OCI-LY7 (cell line): ENCODE data around the gene CDK19. TPM values are rescaled to one million over a fixed set of nuclear protein-coding genes. Genes with fewer than 3 reads are reported as not detected.

ENCODE experiments used
- BruUV-seq: library from RNA; stranded (reverse); fragments of 400-500 nt; replicated peaks from 2 replicates; lab custom pipeline; 2021; lab: Mats Ljungman, UMichigan
- CTCF ChIA-PET: fragments of 300-600 bp; sonication (Branson Sonifier 250); formaldehyde crosslinking; loops from one replicate; lab custom pipeline; 2022; ENCODE audit warnings: antibody characterized with exemption; ENCODE audit not compliant: unreplicated experiment; lab: Charles Lee
- POLR2A ChIA-PET: fragments of 300-600 bp; sonication (Branson Sonifier 250); formaldehyde crosslinking; loops from one replicate; lab custom pipeline; 2022; ENCODE audit warnings: antibody characterized with exemption; lab: Charles Lee
- DNase-seq: peaks from one replicate; pipeline ENCODE4 v3.0.0-alpha.2; 2015; ENCODE audit warnings: low spot score
- H2AFZ ChIP-seq: fragments of 200-600 bp; sonication (generic), shearing (Covaris generic); 2 replicates; pipeline ENCODE4 v1.6.1; 2014; ENCODE audit warnings: mild to moderate bottlenecking, antibody characterized with exemption, low read length, moderate library complexity
- H3K27ac ChIP-seq: fragments of 200-600 bp; sonication (generic); 2 replicates; pipeline ENCODE4 v1.5.1; 2014; ENCODE audit warnings: mixed run types, low read depth, mild to moderate bottlenecking, moderate library complexity, low read length, inconsistent platforms; ENCODE audit not compliant: poor library complexity, severe bottlenecking
- H3K36me3 ChIP-seq: fragments of 200-600 bp; sonication (generic); 2 replicates; pipeline ENCODE4 v1.6.1; 2014; ENCODE audit warnings: mild to moderate bottlenecking, antibody characterized with exemption, low read length, moderate library complexity, mixed read lengths; ENCODE audit not compliant: insufficient read depth
- H3K4me1 ChIP-seq: fragments of 200-600 bp; sonication (generic); 2 replicates; pipeline ENCODE4 v1.5.1; 2014; ENCODE audit warnings: mild to moderate bottlenecking, low read length; ENCODE audit not compliant: insufficient read depth, poor library complexity, severe bottlenecking
- H3K4me2 ChIP-seq: fragments of 200-600 bp; sonication (generic); 2 replicates; pipeline ENCODE4 v1.6.1; 2014; ENCODE audit warnings: mild to moderate bottlenecking, low read length
- H3K4me3 ChIP-seq: fragments of 200-600 bp; sonication (generic); 2 replicates; pipeline ENCODE4 v1.5.1; 2014; ENCODE audit warnings: mild to moderate bottlenecking, low read depth, low read length; ENCODE audit not compliant: poor library complexity, severe bottlenecking
- H3K79me2 ChIP-seq: fragments of 200-600 bp; sonication (generic); 2 replicates; pipeline ENCODE4 v1.6.1; 2016; ENCODE audit warnings: low read depth, mild to moderate bottlenecking, low read length, moderate library complexity, mixed read lengths; ENCODE audit not compliant: insufficient read depth
- H3K9me2 ChIP-seq: fragments of 200-600 bp; sonication (generic); 2 replicates; pipeline ENCODE4 v1.6.1; 2016; ENCODE audit warnings: mild to moderate bottlenecking, low read length, mixed read lengths; ENCODE audit not compliant: insufficient read depth
- H3K9me3 ChIP-seq: fragments of 200-600 bp; sonication (generic); 2 replicates; pipeline ENCODE4 v1.6.1; 2014; ENCODE audit warnings: mild to moderate bottlenecking, mixed run types, low read length, mixed read lengths
- H4K20me1 ChIP-seq: fragments of 200-600 bp; sonication (generic); 2 replicates; pipeline ENCODE4 v1.6.1; 2014; ENCODE audit warnings: mild to moderate bottlenecking, antibody characterized with exemption, low read length, moderate library complexity, mixed read lengths; ENCODE audit not compliant: insufficient read depth
- EZH2phosphoT487 ChIP-seq: fragments of 200-600 bp; sonication (generic); IDR thresholded peaks from 2 replicates; pipeline ENCODE4 v1.6.1; 2018; ENCODE audit warnings: low read depth, borderline replicate concordance, mild to moderate bottlenecking, mixed run types, antibody characterized with exemption, low read length, moderate library complexity, mixed read lengths
- intact Hi-C: fragments of 100-400 bp; cut with micrococcal nuclease; formaldehyde crosslinking; loops from one replicate; pipeline ENCODE4 v1.10.0; 2022; ENCODE audit not compliant: unreplicated experiment
- total RNA-seq, 2 experiments: library from RNA; depleted of rRNA in 1 of 2; stranded (reverse); fragments of >200 nt in 1 of 2; shearing (Covaris generic) in 1 of 2; gene quantifications; 2 replicates each; pipeline ENCODE4 v1.2.3, GENCODE V29; 2014 to 2022
- TF ChIP-seq, protein P1 (sequence below): fragments of 200-600 bp; sonication (generic); conservative IDR thresholded peaks from 2 replicates; pipeline ENCODE4 v1.5.1; 2014; ENCODE audit warnings: mild to moderate bottlenecking, antibody characterized with exemption, low read length, moderate library complexity, mixed read lengths

Gene CDK19
- total RNA-seq, 2 experiments from 2014 or later: 15.4 to 35.6 TPM

DNA sequence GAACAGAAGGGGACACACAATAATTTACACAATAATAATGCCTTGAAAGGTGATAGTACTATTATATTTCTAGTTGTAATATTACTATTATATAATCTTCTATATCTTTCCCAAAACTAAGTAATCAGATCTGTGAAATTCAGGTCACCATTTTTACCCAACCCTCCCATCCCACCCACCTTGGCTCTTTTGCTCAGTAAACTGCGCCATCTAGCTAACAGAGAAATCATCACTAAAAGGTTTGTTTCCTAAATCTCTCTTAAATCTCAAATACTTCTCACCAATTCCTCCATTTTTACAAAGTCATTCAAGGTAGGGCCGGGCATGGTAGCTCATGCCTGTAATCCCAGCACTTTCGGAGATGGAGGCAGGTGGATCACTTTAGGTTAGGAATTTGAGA, 83.4 kb downstream of the CDK19 start:
- Histone ChIP-seq H3K4me3 (no peak overlapping the region), H3K27ac (no peak overlapping the region), H2AFZ (no peak overlapping the region), H3K4me1 (no peaks in the 10 kb centered on the region), H4K20me1 (no peaks in the 10 kb centered on the region), H3K9me3 (peaks cover 5% of the 10 kb centered on the region; the same call in 1 of the 2 replicates), H3K9me2 (no peaks in the 10 kb centered on the region), H3K79me2 (no peaks in the 10 kb centered on the region), H3K36me3 (peaks cover 9% of the 10 kb centered on the region), H3K4me2 (no peak overlapping the region)
- intact Hi-C loops: no loop called here
- no TSS peak for BruUV-seq
- DNase-seq: no peak
- POLR2A ChIA-PET: interaction anchor here (1.0 kb wide), 1 partner anchor 35 kb away, joined by 3 read pairs; no protein-coding TSS in a partner anchor
- TF ChIP-seq, protein P1, sequence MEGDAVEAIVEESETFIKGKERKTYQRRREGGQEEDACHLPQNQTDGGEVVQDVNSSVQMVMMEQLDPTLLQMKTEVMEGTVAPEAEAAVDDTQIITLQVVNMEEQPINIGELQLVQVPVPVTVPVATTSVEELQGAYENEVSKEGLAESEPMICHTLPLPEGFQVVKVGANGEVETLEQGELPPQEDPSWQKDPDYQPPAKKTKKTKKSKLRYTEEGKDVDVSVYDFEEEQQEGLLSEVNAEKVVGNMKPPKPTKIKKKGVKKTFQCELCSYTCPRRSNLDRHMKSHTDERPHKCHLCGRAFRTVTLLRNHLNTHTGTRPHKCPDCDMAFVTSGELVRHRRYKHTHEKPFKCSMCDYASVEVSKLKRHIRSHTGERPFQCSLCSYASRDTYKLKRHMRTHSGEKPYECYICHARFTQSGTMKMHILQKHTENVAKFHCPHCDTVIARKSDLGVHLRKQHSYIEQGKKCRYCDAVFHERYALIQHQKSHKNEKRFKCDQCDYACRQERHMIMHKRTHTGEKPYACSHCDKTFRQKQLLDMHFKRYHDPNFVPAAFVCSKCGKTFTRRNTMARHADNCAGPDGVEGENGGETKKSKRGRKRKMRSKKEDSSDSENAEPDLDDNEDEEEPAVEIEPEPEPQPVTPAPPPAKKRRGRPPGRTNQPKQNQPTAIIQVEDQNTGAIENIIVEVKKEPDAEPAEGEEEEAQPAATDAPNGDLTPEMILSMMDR: no peak
- no peak for TF ChIP-seq EZH2phosphoT487
- CTCF ChIA-PET: no interaction called here

DNA sequence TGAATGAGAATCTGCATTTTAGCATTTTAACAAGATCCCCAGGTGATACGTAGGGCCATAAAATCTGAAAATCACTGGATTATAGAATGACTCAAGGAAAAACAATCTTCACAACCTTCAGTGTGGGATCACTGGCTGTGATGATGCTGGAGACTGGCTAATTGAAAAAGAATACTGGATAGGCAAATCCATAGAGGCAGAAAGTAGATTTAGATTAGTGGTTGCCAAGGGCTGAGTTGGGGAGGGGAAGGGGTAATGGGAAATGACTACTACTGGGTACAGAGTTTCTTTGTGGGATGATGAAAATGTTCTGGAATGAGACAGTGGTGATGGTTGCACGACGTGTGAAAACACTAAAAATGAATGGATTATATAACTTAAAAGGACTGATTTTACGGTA, 84.1 kb downstream of the CDK19 start:
- POLR2A ChIA-PET: interaction anchor here (1.0 kb wide), 1 partner anchor 93 kb away, joined by 4 read pairs; no protein-coding TSS in a partner anchor
- peaks cover 9% of the 10 kb centered on the region for H3K36me3 ChIP-seq
- DNase-seq: no peak
- TF ChIP-seq EZH2phosphoT487: no peak
- TF ChIP-seq, protein P1: no peak
- intact Hi-C loops: no loop called here
- no peaks in the 10 kb centered on the region for H3K9me2 ChIP-seq
- CTCF ChIA-PET: no interaction called here
- no peaks in the 10 kb centered on the region for H3K79me2 ChIP-seq
- H3K9me3 ChIP-seq: peaks cover 5% of the 10 kb centered on the region; the same call in 1 of the 2 replicates
- no peak overlapping the region for H3K27ac ChIP-seq
- no peaks in the 10 kb centered on the region for H4K20me1 ChIP-seq
- H3K4me2 ChIP-seq: no peak overlapping the region
- BruUV-seq: no TSS peak
- H3K4me3 ChIP-seq: no peak overlapping the region
- H3K4me1 ChIP-seq: no peaks in the 10 kb centered on the region
- no peak overlapping the region for H2AFZ ChIP-seq

DNA sequence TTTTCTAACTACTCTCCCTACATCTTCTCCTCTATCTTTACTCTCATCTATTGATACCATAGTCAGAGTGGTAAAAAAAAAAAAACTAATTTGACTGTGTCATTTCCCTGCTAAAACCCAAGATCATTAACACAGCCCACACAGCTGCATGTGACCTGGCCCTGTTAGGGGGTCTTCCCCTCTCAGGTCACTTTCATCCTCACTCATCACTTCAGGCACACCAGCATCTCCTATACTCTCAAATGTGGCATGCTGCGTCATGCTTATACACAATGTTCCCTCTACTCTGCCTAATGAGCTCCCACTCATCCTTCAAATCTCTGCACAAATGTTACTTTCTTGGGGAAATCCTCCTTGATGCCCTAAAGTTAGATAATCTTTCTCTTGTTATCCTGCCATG, 86.8 kb downstream of the CDK19 start:
- CTCF ChIA-PET: no interaction called here
- no peak for DNase-seq
- H3K4me2 ChIP-seq: no peak overlapping the region
- no peak overlapping the region for H2AFZ ChIP-seq
- no peaks in the 10 kb centered on the region for H3K9me2 ChIP-seq
- H3K4me1 ChIP-seq: no peaks in the 10 kb centered on the region
- H4K20me1 ChIP-seq: no peaks in the 10 kb centered on the region
- no peak overlapping the region for H3K4me3 ChIP-seq
- H3K79me2 ChIP-seq: no peaks in the 10 kb centered on the region
- no peak for TF ChIP-seq EZH2phosphoT487
- TF ChIP-seq, protein P1: no peak
- H3K27ac ChIP-seq: no peak overlapping the region
- H3K36me3 ChIP-seq: no peaks in the 10 kb centered on the region; the same call in 1 of the 2 replicates
- POLR2A ChIA-PET: interaction anchor here (0.7 to 1.0 kb wide), 4 partner anchors 18 to 150 kb away, joined by 3 to 4 read pairs (median 4); partner anchors contain the start of gene CDK19
- BruUV-seq: no TSS peak
- intact Hi-C loops: no loop called here
- H3K9me3 ChIP-seq: peaks cover 5% of the 10 kb centered on the region; the same call in 1 of the 2 replicates
